SW480 (cell line): ENCODE data around the gene PSMD6.

Source experiments
- DNase-seq: peaks from one replicate; pipeline ENCODE4 v3.0.0-alpha.2; 2016; ENCODE audit warnings: low spot score

Gene PSMD6

DNA sequence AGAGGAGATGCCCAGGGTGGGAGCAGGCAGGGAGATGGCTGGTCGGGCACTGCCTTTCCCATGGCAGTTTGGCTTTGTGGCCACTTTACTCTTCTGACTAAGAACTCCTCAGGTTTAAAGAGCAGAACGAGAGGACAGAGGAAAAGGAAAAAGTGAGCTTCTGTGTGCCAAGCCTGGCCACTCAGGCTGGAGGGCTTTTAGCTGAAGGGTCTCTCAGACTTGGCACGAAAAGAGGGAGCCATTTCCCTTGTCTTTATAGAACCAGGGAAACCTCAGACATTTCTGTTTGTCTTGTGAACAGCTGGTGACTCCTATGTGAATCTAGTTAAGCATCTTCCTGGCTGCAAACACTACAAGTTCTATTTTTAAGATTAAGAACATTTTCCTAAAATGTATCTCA, 23.3 kb upstream of the PSMD6 start:
- DNase-seq = no peak

DNA sequence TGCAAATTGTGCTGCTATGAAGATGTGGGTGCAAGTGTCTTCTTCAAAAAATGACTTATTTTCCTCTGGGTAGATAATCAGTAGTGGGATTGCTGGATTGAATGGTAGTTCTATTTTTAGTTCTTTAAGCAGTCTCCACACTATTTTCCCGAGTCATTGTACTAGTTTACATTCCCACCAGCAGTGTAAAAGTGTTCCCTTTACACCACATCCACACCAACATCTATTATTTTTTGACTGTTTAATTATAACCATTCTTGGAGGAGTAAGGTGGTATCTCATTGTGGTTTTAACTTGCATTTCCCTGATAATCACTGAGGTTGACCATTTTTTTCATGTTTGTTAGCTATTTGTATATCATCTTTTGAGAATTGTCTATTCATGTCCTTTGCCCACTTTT, 19.7 kb upstream of the PSMD6 start:
- DNase-seq = no peak

DNA sequence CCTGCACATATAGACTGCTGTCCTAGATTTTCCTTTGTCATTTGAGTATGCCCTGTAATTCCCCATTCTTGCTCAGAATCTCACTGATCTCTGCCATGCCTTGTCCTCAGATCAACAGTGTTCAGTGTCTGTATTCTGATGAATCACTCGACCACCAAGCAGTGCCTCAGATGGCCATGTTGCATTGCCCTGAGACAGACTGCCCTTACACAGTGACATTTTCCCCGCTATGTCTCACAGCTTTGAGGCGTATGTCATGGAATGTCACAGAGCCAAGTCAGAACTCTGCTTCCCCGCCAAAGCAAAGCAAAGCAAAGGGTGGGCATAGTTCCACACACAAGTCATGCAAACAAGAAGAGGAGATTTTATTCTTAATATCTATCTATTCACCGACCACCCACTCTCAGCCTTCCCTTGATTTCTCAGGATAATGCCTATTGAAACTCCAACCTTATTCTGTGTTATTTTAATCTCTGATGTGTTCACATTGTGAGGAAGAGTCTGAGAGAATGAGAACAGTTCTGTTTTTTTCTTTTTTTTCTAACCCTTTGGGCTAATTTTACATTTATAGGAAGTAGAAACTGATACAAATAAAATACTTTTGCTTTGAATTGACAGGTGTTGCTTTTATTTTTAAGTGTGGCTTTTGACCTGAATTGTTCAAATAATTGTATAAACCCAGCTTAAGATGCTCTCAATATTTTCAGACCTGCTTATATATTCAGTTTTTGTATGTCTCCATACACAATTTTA, 16.9 kb upstream of the PSMD6 start:
- no peak for DNase-seq

DNA sequence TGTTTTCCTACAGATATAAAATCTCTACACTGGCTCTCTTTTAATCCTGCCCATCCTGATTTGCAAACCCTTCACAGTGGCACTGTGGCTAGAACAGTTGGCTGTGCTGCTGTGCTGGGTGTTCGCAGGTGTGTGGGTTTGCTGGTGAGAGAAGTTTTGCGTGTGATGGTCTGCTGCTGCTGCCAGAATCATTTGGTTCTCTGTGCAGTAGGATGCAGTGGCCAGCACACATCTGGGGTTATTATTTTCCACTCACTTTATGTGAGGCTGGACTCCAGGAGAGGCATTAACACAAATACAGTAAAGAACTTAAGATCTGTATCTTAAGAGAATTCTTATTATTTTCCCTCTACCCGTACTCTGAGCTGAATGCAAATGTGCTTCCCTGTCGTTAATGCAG, 16.0 kb upstream of the PSMD6 start:
- DNase-seq = no peak

DNA sequence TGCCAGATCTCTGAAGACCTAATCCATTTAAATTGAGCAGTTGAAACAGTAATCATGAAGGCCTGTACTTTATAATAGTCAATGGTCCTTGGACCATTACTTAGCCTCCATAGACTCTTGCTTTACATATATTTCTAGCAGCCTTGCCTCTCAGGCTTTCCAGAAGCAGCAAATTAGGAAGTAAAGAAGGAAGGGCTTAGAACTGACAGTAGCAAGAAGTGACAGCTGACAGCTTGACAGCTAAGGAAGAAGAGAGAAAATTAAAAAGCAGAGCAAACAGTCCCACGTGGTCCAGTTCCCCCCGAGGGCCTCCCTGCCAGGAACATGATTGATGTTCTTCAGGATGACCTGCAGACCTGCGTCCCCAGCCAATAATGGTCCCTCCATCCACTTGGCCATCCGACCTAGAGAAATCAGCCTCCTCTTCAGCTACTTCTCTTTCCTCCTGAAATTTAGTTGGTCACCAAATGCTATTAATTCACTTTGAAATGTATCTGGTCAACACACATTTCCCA, 15.0 kb upstream of the PSMD6 start:
- DNase-seq = no peak

DNA sequence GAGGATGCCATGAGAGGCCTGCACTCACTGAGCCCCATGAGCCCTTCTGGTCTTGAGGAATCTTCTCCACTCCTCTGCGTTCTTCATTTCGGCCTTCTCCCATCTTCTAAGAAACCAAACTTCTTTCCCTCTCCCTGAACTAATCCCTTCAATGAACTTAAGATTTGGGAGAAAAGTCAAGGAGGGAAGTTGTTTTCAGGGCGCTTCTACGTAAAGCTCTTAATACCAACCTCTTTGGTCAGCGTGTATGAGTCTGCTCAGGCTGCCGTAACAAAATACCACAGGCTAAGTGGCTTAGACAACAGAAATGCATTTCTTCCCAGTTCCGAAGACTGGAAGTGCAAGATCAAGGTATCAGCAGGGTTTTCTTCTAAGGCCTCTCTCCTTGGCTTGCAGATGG, 13.8 kb upstream of the PSMD6 start:
- DNase-seq = no peak

DNA sequence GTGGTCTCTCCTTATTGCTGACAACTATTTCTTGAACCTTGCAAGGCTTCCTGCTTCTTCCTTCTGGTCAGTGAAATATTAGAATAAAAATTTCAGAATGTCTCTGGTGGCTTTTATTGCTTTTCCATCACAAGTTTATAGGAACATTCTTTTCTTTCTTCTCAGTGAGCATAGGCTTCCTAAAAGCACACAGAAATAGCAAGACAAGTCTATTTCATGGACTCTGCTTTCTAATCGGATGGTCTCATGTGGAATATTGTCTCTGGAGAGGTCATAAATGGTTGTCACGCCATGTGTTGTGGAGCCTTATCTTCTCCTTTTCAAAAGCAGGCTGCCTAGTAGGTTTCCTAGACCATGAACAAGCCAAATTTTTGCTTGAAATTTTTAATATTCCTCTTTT, 9.8 kb upstream of the PSMD6 start:
- DNase-seq = no peak

DNA sequence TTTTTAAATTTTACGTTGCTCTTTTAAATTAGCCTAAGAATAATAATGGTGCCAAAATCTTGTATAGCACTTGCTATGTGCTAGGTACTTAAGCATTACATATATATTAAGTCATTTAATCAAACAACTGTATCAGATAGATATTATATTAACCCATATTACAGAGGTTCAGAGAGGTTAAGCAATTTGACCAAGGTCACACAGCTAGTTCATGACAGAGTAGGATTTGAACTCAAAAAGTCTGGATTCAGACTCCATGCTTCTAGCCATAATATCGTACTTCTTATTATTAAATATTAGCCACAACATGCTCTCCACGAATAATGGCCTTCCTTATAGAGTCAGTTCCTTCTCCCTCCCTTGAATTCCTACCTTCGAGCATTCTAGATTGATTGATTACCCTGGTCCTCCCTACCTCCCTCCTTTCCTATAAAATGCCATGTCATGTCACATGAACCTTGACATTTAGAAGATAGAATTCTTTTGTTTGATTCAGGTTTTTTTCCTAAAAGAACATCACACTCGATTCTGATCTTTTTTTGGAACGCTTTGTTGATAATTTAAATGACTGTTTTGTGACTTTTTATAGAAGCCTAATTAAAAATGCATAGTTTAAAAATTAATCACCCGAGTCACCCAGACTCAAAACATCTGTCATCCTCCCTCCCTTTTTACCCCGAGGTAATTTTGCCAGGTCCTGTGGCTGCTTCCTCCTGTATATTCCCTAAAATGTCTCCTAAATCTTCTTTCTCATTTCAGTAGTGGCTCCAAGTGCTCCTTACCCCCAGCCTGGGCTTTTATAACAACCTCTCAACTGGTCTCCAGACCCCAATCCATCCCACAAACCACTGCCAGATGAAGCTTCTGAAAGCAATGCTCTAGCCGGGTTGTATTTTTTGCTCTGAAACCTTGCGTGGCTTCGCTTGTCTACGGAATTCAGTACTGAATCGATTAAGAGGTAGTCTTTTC, 8.5 kb upstream of the PSMD6 start:
- no peak for DNase-seq

DNA sequence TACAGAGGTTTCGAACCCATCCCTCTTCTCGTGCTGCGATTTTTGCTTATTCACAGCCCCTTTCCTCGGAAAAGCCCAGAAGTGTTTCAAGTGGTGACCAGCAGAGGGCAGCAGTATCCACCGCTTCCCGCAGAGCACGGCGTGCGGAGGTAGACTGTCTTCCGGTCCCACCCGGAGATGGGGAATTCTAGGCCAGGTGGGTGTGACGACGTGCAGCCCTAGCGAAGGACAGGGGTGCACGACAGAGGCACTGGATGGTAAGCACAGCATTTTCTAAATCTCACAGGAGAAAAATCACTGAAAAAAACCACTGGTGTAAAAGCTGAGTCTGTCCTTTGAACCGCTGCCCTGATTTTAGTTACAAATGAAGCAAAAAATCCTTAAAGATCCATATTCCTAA, 7.4 kb upstream of the PSMD6 start:
- peak; percentile 81 for DNase-seq

DNA sequence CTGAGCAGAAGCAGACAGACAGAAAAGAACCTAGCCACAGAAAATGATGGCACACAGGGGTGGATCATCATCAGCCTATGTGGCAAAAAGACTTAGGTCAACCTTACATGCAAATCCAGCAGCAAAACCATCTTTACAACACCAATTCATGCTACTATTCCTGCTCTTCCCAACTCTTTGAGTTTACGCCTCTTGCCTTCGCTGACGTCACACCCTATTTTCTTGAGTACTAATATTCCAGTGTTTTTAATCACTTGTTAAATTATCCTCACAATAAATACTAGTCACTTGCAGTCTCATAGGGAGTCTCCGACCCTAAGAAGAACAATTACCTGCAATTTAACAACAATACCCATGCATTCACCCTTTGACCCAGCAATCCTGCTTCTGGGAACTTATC, 6.0 kb upstream of the PSMD6 start:
- DNase-seq = no peak

DNA sequence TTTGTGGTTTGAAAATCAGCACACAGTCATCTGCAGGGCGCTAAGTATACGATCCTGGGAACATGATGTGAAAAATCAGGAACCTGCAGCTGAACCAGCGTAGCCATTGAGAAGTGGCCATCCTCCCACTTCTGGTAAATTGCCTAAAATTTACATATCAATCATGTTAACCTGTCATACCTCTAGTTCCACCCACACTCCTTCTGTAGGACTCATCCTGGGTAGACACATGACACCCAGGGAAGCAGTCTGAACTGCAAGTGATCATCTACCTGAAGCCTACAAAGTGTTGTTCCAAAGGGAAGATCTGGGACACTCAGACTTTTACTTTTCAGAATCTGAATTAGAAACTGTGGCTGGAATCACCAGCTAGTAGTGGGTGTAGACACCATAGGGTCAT, 5.5 kb upstream of the PSMD6 start:
- DNase-seq = no peak

DNA sequence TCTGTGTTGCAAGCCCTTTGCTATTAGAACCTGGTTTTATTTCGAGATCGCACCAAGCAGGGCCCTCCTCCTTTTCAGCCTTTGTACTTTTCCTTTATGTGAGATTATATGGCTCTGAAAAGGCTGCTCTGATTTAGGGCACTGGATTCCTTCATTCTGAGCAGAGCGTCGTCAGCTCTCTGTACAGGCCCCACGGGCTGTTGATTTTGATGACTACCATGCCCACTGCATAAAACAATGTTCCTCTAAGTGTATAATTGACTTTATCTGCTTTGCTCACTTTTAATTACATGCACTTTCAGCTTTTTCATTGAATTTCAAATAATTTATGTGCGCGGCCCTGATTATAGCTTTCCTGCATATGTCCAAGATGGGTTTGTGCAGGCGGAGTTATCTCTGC, 4.4 kb upstream of the PSMD6 start:
- no peak for DNase-seq

DNA sequence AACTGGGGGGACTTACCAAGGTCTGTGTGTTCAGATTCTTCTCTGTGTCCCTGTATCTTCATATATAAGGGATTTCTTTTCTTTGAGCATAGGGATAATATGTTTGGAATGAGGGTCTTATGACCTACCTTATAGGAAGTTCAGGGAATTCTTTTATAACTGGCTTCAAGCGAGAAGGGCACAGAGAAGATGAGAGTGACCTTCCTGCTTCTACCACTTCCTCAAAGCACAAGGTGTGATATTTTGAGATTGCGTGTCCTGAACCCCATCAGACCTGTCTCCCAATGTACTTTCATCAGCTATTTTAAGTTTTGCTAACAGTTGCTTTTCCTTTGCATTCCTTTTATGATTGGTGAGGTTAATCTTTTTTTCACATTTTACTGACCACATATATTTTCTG, 3.1 kb upstream of the PSMD6 start:
- DNase-seq = no peak

DNA sequence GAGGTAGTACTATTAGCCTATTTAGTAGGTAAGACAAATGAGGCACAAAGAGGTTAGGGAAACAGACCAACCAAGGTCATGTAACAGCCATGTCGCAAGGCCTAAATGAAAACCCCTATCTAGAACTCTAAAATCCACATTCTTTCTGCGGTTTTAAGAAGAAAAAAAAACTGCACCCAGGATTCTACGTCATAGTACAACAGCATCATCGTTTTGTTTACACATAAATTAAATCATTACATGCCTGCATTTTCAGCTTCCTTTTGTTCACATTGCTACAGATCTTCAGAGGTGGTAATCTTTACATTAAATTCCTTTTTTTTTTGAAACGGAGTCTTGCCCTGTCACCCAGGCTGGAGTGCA, 548 bp upstream of the PSMD6 start:
- DNase-seq = peak; percentile 13

DNA sequence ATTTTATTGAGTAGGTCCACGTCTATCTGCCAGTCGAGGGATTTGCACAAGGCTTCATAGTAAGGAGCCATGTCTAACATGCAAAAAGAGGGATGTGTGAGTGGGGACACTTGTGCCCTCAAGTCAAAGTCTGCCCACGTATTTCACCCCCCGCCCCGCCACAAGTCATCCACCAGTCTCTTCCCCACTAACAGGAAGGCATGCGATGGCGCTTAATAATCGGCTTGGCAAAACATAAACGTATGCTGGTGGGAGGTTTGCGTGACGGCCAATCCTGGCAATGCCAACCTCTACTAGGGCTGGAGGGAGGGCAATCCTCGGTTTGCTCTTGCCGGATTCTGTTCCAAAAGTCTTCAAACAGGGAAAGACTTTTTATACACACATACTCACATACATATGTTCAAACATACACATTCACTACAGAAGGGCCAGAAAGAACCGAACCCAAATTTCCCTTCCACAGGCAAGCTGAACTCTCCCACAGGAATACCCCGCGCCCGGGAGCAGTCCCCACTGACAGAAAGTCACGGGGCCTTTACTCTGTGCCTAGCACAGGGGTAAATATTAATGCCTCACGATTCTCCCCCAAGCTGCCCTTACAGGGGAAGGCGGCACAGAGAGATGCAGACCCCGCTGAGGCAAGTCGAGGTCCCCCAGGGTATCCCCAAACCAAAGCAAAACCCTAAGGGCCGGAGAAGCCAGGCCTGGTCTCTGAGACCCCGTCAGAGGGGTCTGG, 675 bp downstream of the PSMD6 start:
- no peak for DNase-seq

DNA sequence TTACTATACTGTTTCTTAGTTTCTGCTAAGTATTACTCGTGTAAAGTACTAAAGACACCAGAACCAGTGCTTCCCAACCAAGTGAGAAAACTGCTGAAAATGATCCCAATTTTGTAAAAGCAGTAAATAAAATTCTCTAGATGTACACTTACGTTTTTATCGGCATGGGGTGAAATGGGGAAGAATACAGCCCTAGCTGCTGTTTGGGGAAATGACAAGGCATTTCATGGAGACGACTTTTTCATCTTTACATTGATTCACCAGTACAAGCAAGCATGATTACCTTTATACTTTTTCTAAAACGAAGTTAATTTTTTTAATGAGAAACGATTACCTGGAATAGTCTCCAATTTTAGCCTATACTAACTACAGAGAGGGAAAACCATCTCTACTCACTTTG, 1.4 kb downstream of the PSMD6 start:
- no peak for DNase-seq

DNA sequence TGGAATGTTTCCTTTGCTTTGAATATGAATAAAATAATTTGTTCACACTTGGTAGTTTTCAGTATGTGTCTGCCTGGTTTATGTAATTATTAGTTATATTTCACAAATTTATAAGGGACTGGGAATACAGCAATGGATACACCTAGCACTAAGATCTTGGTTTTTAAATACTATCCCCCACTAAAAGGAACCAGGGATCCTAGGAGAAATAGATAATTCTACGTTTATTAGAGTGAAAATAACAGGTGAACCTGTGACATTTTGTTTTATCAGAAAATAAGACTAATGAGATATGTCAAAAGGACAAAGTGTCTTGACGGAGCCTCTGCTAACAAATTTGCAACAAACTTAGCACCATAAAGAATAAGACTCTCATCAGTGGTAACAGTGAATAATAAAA, 3.4 kb downstream of the PSMD6 start:
- DNase-seq = no peak

DNA sequence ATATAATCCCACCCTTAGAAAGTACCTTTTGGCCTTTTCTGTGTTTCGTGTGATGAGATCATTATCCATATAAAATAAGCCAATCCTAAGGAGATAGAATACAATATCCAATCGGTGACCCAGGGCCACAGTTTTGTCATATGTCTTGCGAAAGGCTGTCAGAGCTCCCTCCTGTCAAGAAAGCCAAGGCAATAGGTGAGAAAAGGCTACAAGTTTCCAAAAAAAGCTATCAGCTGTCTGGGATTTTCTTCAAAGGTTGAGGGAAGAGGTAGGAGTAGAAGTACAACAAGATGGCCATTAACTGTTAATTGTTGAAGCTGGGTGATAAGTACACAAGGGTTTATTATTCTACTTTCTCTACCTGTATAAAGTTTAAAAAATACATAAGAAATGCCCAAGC, 4.0 kb downstream of the PSMD6 start:
- no peak for DNase-seq

DNA sequence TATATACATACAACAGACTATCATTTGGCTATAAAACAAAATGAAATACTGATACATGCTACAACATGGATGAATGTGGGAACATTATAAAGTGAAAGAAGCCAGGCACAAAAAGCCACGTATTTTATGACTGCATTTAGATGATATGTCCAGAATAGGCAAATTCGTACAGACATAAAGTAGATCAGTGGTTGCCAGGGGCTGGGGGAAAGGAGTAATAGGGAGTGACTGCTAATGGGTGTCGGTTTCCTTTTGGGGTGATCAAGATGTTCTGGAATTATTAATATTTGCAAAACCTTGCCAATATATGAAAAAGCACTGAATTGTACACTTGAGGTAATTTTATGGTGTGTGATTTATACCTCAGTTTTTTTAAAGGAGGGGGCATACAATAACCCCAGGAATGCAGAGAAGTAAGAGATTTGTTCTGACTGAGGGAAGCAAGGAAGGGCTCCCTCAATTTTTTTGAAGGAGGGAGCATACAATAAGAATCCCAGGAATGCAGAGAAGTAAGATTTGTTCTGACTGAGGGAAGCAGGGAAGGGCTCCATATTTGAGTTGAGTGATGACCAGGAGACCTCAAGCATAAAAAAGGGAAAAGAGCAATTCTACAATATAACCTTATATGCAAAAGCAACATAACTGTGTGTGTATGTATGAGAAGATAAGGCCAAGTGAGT, 6.2 kb downstream of the PSMD6 start:
- DNase-seq = no peak

DNA sequence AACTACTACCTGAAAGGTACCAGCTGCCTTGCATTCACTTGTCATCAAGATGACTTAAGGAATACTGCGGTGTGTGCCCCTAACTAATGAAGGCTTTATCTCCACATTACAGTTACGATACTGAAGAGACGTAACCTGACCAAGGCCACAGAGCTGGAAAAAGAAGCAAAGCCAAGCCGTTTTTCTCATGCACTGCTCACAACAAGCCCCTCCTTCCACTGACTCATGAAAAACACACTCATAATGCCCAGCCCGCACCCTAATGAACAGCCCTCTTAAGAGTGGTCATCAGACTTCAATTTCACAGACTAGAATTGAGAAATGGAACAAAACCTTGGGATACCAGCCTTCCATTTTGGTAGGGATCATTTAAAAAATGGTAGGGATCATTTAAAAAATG, 11.6 kb downstream of the PSMD6 start:
- no peak for DNase-seq

DNA sequence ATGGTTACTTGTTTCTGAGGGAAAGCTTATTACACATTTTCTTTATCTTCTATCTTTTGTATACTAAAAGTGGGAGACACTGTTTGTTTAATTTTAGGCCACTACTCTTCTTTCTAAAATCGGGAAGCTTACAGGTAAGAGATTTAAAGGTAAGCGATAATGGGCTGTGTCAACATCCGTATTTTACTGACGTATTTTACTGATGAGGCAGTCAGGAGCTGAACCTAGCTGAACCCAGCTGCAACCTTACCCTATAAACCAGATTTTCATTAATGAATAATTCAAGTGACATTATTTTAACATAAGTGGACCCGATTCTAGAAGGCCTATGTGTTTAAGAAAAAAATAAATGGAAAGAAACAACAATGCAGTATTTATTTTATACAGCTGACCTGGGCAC, 13.1 kb downstream of the PSMD6 start:
- no peak for DNase-seq

DNA sequence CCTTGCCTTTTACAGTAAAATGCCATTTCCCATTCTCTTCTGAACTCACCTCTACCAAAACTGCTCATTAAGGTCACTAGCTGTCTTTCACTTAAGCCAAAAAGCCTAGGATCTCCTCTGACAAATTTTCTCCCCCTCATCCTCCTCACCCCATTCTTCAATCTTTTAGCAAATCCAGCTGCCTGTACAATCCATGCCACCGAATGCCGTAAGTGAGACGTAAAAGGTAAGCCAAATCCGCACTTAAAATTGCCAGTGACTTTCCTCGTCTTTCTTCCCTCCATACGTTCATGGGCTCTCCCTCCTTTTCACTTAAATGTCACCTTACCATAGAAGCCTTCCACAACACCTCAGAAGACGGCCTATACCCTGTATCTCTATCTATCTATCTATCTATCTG, 13.8 kb downstream of the PSMD6 start:
- no peak for DNase-seq
